SK-N-SH (cell line): ENCODE measurements around the gene NGLY1. TPM values are rescaled to one million over a fixed set of nuclear protein-coding genes. Genes with fewer than 3 reads are reported as not detected.

Experiments
- CTCF ChIA-PET: fragments of 300-600, 350-600 bp; formaldehyde crosslinking; extraction: SDS; loops from one replicate; lab custom pipeline; 2021; lab: Yijun Ruan, JAX
- POLR2A ChIA-PET: fragments of 350-600 bp; sonication (Branson Sonifier 250); formaldehyde crosslinking; extraction: SDS; loops from one replicate; lab custom pipeline; 2020; ENCODE audit warnings: antibody characterized with exemption, inconsistent platforms; lab: Yijun Ruan, JAX
- DNase-seq: peaks from one replicate; pipeline ENCODE4 v3.0.0; 2012
- H2AFZ ChIP-seq: fragments of 200-600 bp; sonication (generic); 2 replicates; pipeline ENCODE4 v1.8.1; 2016; ENCODE audit warnings: antibody characterized with exemption, mild to moderate bottlenecking, low read depth
- H3F3A ChIP-seq: fragments of 200-600 bp; sonication (generic); replicated peaks from 2 replicates; pipeline ENCODE3; 2016; ENCODE audit warnings: antibody characterized with exemption, mild to moderate bottlenecking; ENCODE audit not compliant: insufficient read depth
- H3K27ac ChIP-seq, 2 experiments: fragments of 200-500 bp in 1 of 2; fragments of 200-600 bp in 1 of 2; sonication (Bioruptor generic) in 1 of 2; sonication (generic), shearing (Covaris generic) in 1 of 2; 2 replicates each; pipeline versions ENCODE4 v1.5.1 to v1.6.1; 2014 to 2016; ENCODE audit warnings: low read depth in 2 of 2, inconsistent platforms in 1 of 2, low read length in 1 of 2, mild to moderate bottlenecking in 1 of 2, mixed read lengths in 1 of 2
- H3K27me3 ChIP-seq: fragments of 200-600 bp; sonication (generic), shearing (Covaris generic); 2 replicates; pipeline ENCODE4 v1.6.1; 2016; ENCODE audit warnings: mixed run types; ENCODE audit not compliant: insufficient read depth
- H3K36me3 ChIP-seq, 2 experiments: fragments of 200-500 bp in 1 of 2; fragments of 200-600 bp in 1 of 2; sonication (Bioruptor generic) in 1 of 2; sonication (generic) in 1 of 2; replicated peaks in 1 of 2; 2 replicates each; pipeline versions ENCODE3 to v1.5.1; 2014 to 2016; ENCODE audit warnings: low read length in 1 of 2, mild to moderate bottlenecking in 1 of 2; ENCODE audit not compliant: insufficient read depth in 2 of 2, control insufficient read depth in 1 of 2
- H3K4me1 ChIP-seq, 2 experiments: fragments of 200-500 bp in 1 of 2; fragments of 200-600 bp in 1 of 2; sonication (Bioruptor generic) in 1 of 2; sonication (generic), shearing (Covaris generic) in 1 of 2; 2 replicates each; pipeline versions ENCODE4 v1.5.1 to v1.6.1; 2014 to 2016; ENCODE audit warnings: low read depth in 1 of 2, low read length in 1 of 2, mixed run types in 1 of 2; ENCODE audit not compliant: insufficient read depth in 2 of 2, control insufficient read depth in 1 of 2
- H3K4me2 ChIP-seq: fragments of 200-600 bp; sonication (generic), shearing (Covaris generic); 2 replicates; pipeline ENCODE4 v1.6.1; 2017; ENCODE audit warnings: mixed run types
- H3K4me3 ChIP-seq, 2 experiments: fragments of 200-500 bp in 1 of 2; fragments of 200-600 bp in 1 of 2; sonication (Bioruptor generic) in 1 of 2; sonication (generic), shearing (Covaris generic) in 1 of 2; 2 replicates each; pipeline versions ENCODE4 v1.5.1 to v1.8.1; 2014 to 2016; ENCODE audit warnings: low read depth in 2 of 2, inconsistent platforms in 1 of 2, low read length in 1 of 2, mild to moderate bottlenecking in 1 of 2, mixed read lengths in 1 of 2, moderate library complexity in 1 of 2
- H3K79me2 ChIP-seq: fragments of 200-600 bp; sonication (generic); 2 replicates; pipeline ENCODE4 v1.8.1; 2017; ENCODE audit warnings: mild to moderate bottlenecking; ENCODE audit not compliant: insufficient read depth
- H3K9ac ChIP-seq: fragments of 200-600 bp; sonication (generic); 2 replicates; pipeline ENCODE4 v1.6.1; 2017; ENCODE audit warnings: mixed run types
- H3K9me2 ChIP-seq: fragments of 200-600 bp; sonication (generic); 2 replicates; pipeline ENCODE4 v1.6.1; 2017; ENCODE audit warnings: mixed run types
- H3K9me3 ChIP-seq: fragments of 200-600 bp; sonication (generic); 2 replicates; pipeline ENCODE4 v1.6.1; 2017; ENCODE audit warnings: mixed run types, mild to moderate bottlenecking, moderate library complexity
- H4K20me1 ChIP-seq: fragments of 200-600 bp; sonication (generic); 2 replicates; pipeline ENCODE4 v1.6.1; 2017; ENCODE audit warnings: mild to moderate bottlenecking, mixed run types; ENCODE audit not compliant: insufficient read depth
- EP300 ChIP-seq, 2 experiments: IDR thresholded peaks; 2 replicates each; pipeline versions ENCODE4 v1.4.0 to v1.6.1; 2012; ENCODE audit warnings: borderline replicate concordance in 1 of 2, low read depth in 1 of 2, low read length in 1 of 2
- EZH2phosphoT487 ChIP-seq: fragments of 200-600 bp; sonication (generic); IDR thresholded peaks from 2 replicates; pipeline ENCODE4 v1.6.1; 2017; ENCODE audit warnings: low read depth, mixed run types, mild to moderate bottlenecking, antibody characterized with exemption, moderate library complexity, borderline replicate concordance
- FOXJ3 ChIP-seq: sonication (generic); formaldehyde crosslinking; IDR thresholded peaks from 2 replicates; pipeline ENCODE4 v1.5.1; 2020; ENCODE audit warnings: mild to moderate bottlenecking, missing genetic modification reagents
- FOXM1 ChIP-seq: IDR thresholded peaks from 2 replicates; pipeline ENCODE4 v1.4.0; 2012; ENCODE audit warnings: low read depth, mild to moderate bottlenecking
- GATA2 ChIP-seq: sonication (generic); formaldehyde crosslinking; IDR thresholded peaks from 2 replicates; pipeline ENCODE4 v1.5.0; 2020; ENCODE audit warnings: mild to moderate bottlenecking, missing genetic modification reagents
- JUND ChIP-seq: IDR thresholded peaks from 2 replicates; pipeline ENCODE4 v1.4.0; 2012
- MEF2A ChIP-seq: IDR thresholded peaks from 2 replicates; pipeline ENCODE4 v1.4.0; 2012; ENCODE audit warnings: low read depth, borderline replicate concordance
- MXI1 ChIP-seq: IDR thresholded peaks from 2 replicates; pipeline ENCODE4 v1.6.1; 2012; ENCODE audit warnings: mild to moderate bottlenecking, low read depth, low read length, improper control_type of control experiment
- NFIC ChIP-seq: IDR thresholded peaks from 2 replicates; pipeline ENCODE4 v1.4.0; 2012; ENCODE audit warnings: borderline replicate concordance
- POLR2AphosphoS5 ChIP-seq: IDR thresholded peaks from 2 replicates; pipeline ENCODE4 v1.6.1; 2012; ENCODE audit warnings: low read depth, low read length
- RAD21 ChIP-seq: IDR thresholded peaks from 2 replicates; pipeline ENCODE4 v1.6.1; 2012; ENCODE audit warnings: mild to moderate bottlenecking, low read length
- RCOR1 ChIP-seq: fragments of 150-350 bp; IDR thresholded peaks from 2 replicates; pipeline ENCODE4 v1.6.1; 2017; ENCODE audit warnings: antibody characterized with exemption, low read length
- RFX5 ChIP-seq: IDR thresholded peaks from 2 replicates; pipeline ENCODE4 v1.6.1; 2012; ENCODE audit warnings: mild to moderate bottlenecking, improper control_type of control experiment, low read length
- SIN3A ChIP-seq: IDR thresholded peaks from 2 replicates; pipeline ENCODE4 v1.6.1; 2012; ENCODE audit warnings: low read depth, mild to moderate bottlenecking, low read length, moderate library complexity, borderline replicate concordance
- SMC3 ChIP-seq: IDR thresholded peaks from 2 replicates; pipeline ENCODE4 v1.6.1; 2012; ENCODE audit warnings: low read depth, low read length, improper control_type of control experiment
- TAF1 ChIP-seq: IDR thresholded peaks from 2 replicates; pipeline ENCODE4 v1.6.1; 2012; ENCODE audit warnings: low read depth, mild to moderate bottlenecking, low read length, moderate library complexity, borderline replicate concordance
- TEAD4 ChIP-seq: IDR thresholded peaks from 2 replicates; pipeline ENCODE4 v1.4.0; 2012; ENCODE audit warnings: mild to moderate bottlenecking, borderline replicate concordance; ENCODE audit not compliant: insufficient read depth
- YY1 ChIP-seq: IDR thresholded peaks from 2 replicates; pipeline ENCODE4 v1.4.0; 2012; ENCODE audit warnings: low read depth, mild to moderate bottlenecking
- WGBS: methylation state at CpG from one replicate; pipeline ENCODE4 v1.1.6; 2017; ENCODE audit warnings: low lambda C conversion rate; 5-methylcytosine and 5-hydroxymethylcytosine counted together
- polyA plus RNA-seq, 3 experiments: library from polyadenylated mRNA; depleted of rRNA; stranded (reverse); fragments of >200 nt; gene quantifications; 2 replicates each; pipeline ENCODE4 v1.2.3, GENCODE V29; 2012
- TF ChIP-seq, protein P1 (sequence below): fragments of 150-350 bp; IDR thresholded peaks from 2 replicates; pipeline ENCODE4 v1.6.1; 2017; ENCODE audit warnings: antibody characterized with exemption, low read length, low read depth, borderline replicate concordance
- TF ChIP-seq, protein P2 (sequence below): IDR thresholded peaks from 2 replicates; pipeline ENCODE4; 2012
- TF ChIP-seq, protein P3 (sequence below): fragments of 200-600 bp; sonication (generic); IDR thresholded peaks from 2 replicates; pipeline ENCODE4 v1.6.1; 2017; ENCODE audit warnings: antibody characterized with exemption, mild to moderate bottlenecking, moderate library complexity
- TF ChIP-seq, protein P4 (sequence below): IDR thresholded peaks from 2 replicates; pipeline ENCODE4 v1.4.0; 2012; ENCODE audit warnings: low read depth

The NGLY1 gene
- polyA plus RNA-seq, 1 of the 3 experiments (the other 2 are of a cell fraction) = 6.0 TPM

DNA sequence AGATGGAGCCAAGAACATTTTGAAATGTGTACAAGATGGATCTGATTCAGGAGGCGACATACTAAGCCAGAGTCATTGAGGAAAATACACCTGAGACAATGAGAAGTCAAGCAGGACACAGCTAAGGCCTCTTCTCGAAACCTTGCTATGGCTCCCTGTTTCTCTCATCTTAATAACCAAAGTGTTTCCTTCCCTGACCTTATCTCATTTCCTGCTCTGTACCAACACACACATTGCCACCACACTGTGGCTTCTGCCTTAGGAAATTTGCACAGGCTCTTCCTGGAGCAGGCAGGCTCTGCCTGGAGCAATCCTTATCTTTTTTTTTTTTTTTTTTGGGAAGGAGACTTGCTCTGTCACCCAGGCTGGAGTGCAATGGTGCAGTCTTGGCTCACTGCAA is 43.3 kb upstream of the NGLY1 start (continued):
- TF ChIP-seq MXI1 (no peak), MEF2A (no peak)

DNA sequence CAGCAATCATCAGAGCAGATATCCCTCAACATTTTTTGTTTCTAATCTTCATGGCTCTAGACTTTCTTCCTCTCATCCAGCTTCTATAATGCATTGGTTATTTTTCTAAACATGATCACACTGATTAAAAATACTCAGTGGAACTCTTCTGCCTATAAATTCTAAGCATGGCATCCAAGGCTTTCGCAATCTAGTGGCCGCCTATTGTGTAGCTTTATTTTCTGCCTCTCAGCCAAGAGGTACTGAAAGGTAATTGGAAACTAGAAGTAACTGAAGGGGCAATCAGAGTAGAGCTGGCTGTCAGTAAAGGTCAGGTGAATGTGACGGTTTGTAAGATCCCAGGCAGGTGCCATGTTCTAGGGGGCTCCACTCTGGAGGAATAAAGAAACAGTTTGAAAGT is 40.1 kb upstream of the NGLY1 start:
- Histone ChIP-seq H3K27me3 (no peaks in the 10 kb centered on the region), H3K4me2 (no peak overlapping the region), H3K27ac (no peak overlapping the region), H3K9ac (no peak overlapping the region), H3K9me3 (no peaks in the 10 kb centered on the region), H3K4me1 (peaks cover 0 to 15% of the 10 kb centered on the region in 2 experiments; a peak in 2 of 4 replicates), H3F3A (peaks cover 5% of the 10 kb centered on the region), H3K79me2 (no peaks in the 10 kb centered on the region), H3K4me3 (no peak overlapping the region), H3K36me3 (no peaks in the 10 kb centered on the region), H4K20me1 (no peaks in the 10 kb centered on the region), H3K9me2 (no peaks in the 10 kb centered on the region), H2AFZ (no peak overlapping the region)
- TF ChIP-seq RCOR1 (no peak), TAF1 (no peak), FOXJ3 (no peak), POLR2AphosphoS5 (no peak), EP300 (IDR thresholded peaks at IDR 0.05; ENCODE audit: borderline replicate concordance in 1 of 2, low read depth in 1 of 2, low read length in 1 of 2) (no peak), TEAD4 (no peak), RAD21 (no peak), SIN3A (no peak), FOXM1 (no peak), EZH2phosphoT487 (no peak), GATA2 (no peak), NFIC (no peak), SMC3 (no peak), RFX5 (no peak), JUND (no peak), YY1 (no peak)
- TF ChIP-seq, protein P1, sequence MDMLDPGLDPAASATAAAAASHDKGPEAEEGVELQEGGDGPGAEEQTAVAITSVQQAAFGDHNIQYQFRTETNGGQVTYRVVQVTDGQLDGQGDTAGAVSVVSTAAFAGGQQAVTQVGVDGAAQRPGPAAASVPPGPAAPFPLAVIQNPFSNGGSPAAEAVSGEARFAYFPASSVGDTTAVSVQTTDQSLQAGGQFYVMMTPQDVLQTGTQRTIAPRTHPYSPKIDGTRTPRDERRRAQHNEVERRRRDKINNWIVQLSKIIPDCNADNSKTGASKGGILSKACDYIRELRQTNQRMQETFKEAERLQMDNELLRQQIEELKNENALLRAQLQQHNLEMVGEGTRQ = no peak
- TF ChIP-seq, protein P2, sequence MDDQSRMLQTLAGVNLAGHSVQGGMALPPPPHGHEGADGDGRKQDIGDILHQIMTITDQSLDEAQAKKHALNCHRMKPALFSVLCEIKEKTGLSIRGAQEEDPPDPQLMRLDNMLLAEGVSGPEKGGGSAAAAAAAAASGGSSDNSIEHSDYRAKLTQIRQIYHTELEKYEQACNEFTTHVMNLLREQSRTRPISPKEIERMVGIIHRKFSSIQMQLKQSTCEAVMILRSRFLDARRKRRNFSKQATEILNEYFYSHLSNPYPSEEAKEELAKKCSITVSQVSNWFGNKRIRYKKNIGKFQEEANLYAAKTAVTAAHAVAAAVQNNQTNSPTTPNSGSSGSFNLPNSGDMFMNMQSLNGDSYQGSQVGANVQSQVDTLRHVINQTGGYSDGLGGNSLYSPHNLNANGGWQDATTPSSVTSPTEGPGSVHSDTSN = no peak
- TF ChIP-seq, protein P3, sequence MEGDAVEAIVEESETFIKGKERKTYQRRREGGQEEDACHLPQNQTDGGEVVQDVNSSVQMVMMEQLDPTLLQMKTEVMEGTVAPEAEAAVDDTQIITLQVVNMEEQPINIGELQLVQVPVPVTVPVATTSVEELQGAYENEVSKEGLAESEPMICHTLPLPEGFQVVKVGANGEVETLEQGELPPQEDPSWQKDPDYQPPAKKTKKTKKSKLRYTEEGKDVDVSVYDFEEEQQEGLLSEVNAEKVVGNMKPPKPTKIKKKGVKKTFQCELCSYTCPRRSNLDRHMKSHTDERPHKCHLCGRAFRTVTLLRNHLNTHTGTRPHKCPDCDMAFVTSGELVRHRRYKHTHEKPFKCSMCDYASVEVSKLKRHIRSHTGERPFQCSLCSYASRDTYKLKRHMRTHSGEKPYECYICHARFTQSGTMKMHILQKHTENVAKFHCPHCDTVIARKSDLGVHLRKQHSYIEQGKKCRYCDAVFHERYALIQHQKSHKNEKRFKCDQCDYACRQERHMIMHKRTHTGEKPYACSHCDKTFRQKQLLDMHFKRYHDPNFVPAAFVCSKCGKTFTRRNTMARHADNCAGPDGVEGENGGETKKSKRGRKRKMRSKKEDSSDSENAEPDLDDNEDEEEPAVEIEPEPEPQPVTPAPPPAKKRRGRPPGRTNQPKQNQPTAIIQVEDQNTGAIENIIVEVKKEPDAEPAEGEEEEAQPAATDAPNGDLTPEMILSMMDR = no peak
- TF ChIP-seq, protein P4, sequence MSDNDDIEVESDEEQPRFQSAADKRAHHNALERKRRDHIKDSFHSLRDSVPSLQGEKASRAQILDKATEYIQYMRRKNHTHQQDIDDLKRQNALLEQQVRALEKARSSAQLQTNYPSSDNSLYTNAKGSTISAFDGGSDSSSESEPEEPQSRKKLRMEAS = no peak
- ChIA-PET POLR2A (no interaction called here), CTCF (no interaction called here)
- 82% methylated on average over 3 of the region's 3 CpGs for WGBS
- no peak for DNase-seq
